ENCODE results near the gene C11orf58. TPM values are rescaled to one million over a fixed set of nuclear protein-coding genes. Genes with fewer than 3 reads are reported as not detected.

C11orf58 gene
- total and polyA plus RNA-seq, 2 donors (not counting 1 experiment from before 2014, with no cell fraction given): 28.8 to 125 TPM

GRCh38 chr11:16774936-16775613 is 36.6 kb downstream of the C11orf58 start:
- H3K4me2 ChIP-seq (replicated peaks; ENCODE audit: low read depth, low read length, poor library complexity, severe bottlenecking): no peak overlapping the region
- no peaks in the 10 kb centered on the region for H3K79me2 ChIP-seq (ENCODE audit: control insufficient read depth, insufficient read depth, low read length)
- intact Hi-C loops (cut with micrococcal nuclease): no loop called here
- no peaks in the 10 kb centered on the region for H3K4me1 Mint-ChIP-seq
- 100% methylated on average over 6 of the region's 11 CpGs for WGBS (ENCODE audit: insufficient coverage)
- no peaks in the 10 kb centered on the region for H3K36me3 ChIP-seq (replicated peaks in 1 of 2; ENCODE audit: control extremely low read depth in 1 of 2, control insufficient read depth in 1 of 2, extremely low read depth in 1 of 2, insufficient read depth in 2 of 2, low read length in 1 of 2)
- H3K27me3 Mint-ChIP-seq: peaks cover 2% of the 10 kb centered on the region
- no peak for ATAC-seq (ENCODE audit: low read depth)
- no peaks in the 10 kb centered on the region for H3K4me1 ChIP-seq (ENCODE audit: control insufficient read depth in 2 of 2, insufficient read depth in 2 of 2, low read length in 2 of 2)
- H3K9me3 ChIP-seq (ENCODE audit: control extremely low read depth in 1 of 3, control insufficient read depth in 2 of 3, insufficient read depth in 1 of 3, low read length in 2 of 3): no peaks in the 10 kb centered on the region
- no peaks in the 10 kb centered on the region for H4K20me1 ChIP-seq (ENCODE audit: control insufficient read depth, insufficient read depth, low read length, poor library complexity, severe bottlenecking)
- no peak overlapping the region for H3K9ac ChIP-seq (ENCODE audit: low read length)
- no peak overlapping the region for H3K4me3 Mint-ChIP-seq
- H3K4me3 ChIP-seq (ENCODE audit: control extremely low read depth in 1 of 5, extremely low read depth in 1 of 5, insufficient read depth in 1 of 5, low read depth in 2 of 5, low read length in 4 of 5): no peak overlapping the region
- ChIA-PET CTCF (interaction anchor here (1.4 to 1.8 kb wide), 2 partner anchors 9 to 13 kb away, joined by 4 read pairs; no protein-coding TSS in a partner anchor), POLR2A (no interaction called here)
- H3K27me3 ChIP-seq (replicated peaks in 1 of 4; ENCODE audit: control extremely low read depth in 1 of 4, control insufficient read depth in 3 of 4, insufficient read depth in 4 of 4, low read length in 3 of 4): no peaks in the 10 kb centered on the region
- no peak overlapping the region for H3K27ac Mint-ChIP-seq
- no peak overlapping the region for H2AFZ ChIP-seq (ENCODE audit: insufficient read depth, low read depth, low read length, poor library complexity, severe bottlenecking)
- no peak overlapping the region for H3K27ac ChIP-seq (ENCODE audit: low read length in 2 of 2)
- no peak for TF ChIP-seq EZH2 (IDR thresholded peaks at IDR 0.05; ENCODE audit: borderline replicate concordance, insufficient read depth, low read depth, low read length, poor library complexity, severe bottlenecking)
- no peak for TF ChIP-seq CTCF (IDR thresholded peaks at IDR 0.05)
- no peak for DNase-seq
- H3K9me3 Mint-ChIP-seq (ENCODE audit: insufficient read depth): no peaks in the 10 kb centered on the region

- H3K79me2 ChIP-seq (ENCODE audit: control insufficient read depth, insufficient read depth, low read length): no peaks in the 10 kb centered on the region
- Mint-ChIP-seq H3K4me1 (no peaks in the 10 kb centered on the region), H3K27me3 (peaks cover 2% of the 10 kb centered on the region), H3K27ac (no peak overlapping the region), H3K9me3 (ENCODE audit: insufficient read depth) (no peaks in the 10 kb centered on the region), H3K4me3 (no peak overlapping the region)
- H3K9ac ChIP-seq (ENCODE audit: low read length): no peak overlapping the region
- intact Hi-C loops (cut with micrococcal nuclease): no loop called here
- no peak overlapping the region for H3K27ac ChIP-seq (ENCODE audit: low read length in 2 of 2)
- no peaks in the 10 kb centered on the region for H3K36me3 ChIP-seq (replicated peaks in 1 of 2; ENCODE audit: control extremely low read depth in 1 of 2, control insufficient read depth in 1 of 2, extremely low read depth in 1 of 2, insufficient read depth in 2 of 2, low read length in 1 of 2)
- H3K4me3 ChIP-seq (ENCODE audit: control extremely low read depth in 1 of 5, extremely low read depth in 1 of 5, insufficient read depth in 1 of 5, low read depth in 2 of 5, low read length in 4 of 5): no peak overlapping the region
- no peaks in the 10 kb centered on the region for H3K9me3 ChIP-seq (ENCODE audit: control extremely low read depth in 1 of 3, control insufficient read depth in 2 of 3, insufficient read depth in 1 of 3, low read length in 2 of 3)
- WGBS (ENCODE audit: insufficient coverage): 88% methylated on average over 13 of the region's 16 CpGs
- H3K27me3 ChIP-seq (replicated peaks in 1 of 4; ENCODE audit: control extremely low read depth in 1 of 4, control insufficient read depth in 3 of 4, insufficient read depth in 4 of 4, low read length in 3 of 4): no peaks in the 10 kb centered on the region
- no peak overlapping the region for H3K4me2 ChIP-seq (replicated peaks; ENCODE audit: low read depth, low read length, poor library complexity, severe bottlenecking)
- ATAC-seq (ENCODE audit: low read depth): no peak
- POLR2A ChIA-PET: no interaction called here
- CTCF ChIA-PET: no interaction called here
- no peak for DNase-seq
- TF ChIP-seq CTCF (IDR thresholded peaks at IDR 0.05) (no peak), EZH2 (IDR thresholded peaks at IDR 0.05; ENCODE audit: borderline replicate concordance, insufficient read depth, low read depth, low read length, poor library complexity, severe bottlenecking) (no peak)
- H4K20me1 ChIP-seq (ENCODE audit: control insufficient read depth, insufficient read depth, low read length, poor library complexity, severe bottlenecking): no peaks in the 10 kb centered on the region
- no peak overlapping the region for H2AFZ ChIP-seq (ENCODE audit: insufficient read depth, low read depth, low read length, poor library complexity, severe bottlenecking)
- H3K4me1 ChIP-seq (ENCODE audit: control insufficient read depth in 2 of 2, insufficient read depth in 2 of 2, low read length in 2 of 2): no peaks in the 10 kb centered on the region
Measured at GRCh38 chr11:16775614-16776283, 37.3 kb downstream of the C11orf58 start.
